Measurements from ENCODE around the gene MAPK8IP1. TPM values are rescaled to one million over a fixed set of nuclear protein-coding genes. Genes with fewer than 3 reads are reported as not detected.

Gene MAPK8IP1
- total RNA-seq, 1 experiment from 2014 or later, result 8.2 TPM

DNA sequence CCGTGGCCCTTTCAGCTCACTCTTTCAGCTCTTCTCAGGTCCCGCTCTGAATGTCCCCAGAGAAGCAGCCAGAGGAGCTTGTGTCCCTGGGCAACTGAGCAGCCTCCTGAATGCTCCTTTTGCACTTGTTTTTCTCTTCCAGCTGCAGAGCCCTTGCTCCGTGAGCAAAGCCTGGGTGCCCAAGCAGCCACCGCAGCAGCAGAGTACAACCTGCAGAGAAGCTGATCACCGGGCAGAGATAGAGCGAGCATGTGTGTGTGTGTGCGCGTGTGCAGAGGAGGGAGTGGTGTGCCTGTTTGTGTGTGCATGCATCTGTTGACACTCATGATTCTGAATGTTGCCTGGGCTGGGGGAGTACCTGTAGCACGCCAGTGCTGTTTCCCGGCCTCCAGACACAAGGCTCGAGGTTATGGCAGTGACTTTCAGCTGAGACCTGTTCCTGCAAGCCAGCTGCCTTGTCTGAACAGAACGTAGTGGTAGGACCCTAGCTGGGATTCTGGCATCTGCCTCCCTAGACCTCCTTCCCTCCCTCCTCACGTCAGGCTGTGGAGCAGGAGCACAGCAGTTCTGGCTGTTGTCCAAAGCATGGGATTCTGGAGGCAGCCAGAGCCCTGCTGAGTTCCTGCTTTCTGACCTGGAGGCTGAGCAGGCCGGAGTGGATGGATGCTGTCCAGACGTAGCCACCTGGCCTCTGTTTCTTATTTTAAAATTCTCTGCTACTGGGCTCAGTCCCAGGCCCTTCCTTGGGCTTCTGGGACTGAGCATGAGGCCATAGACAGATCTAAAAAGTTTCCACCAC lies 4.5 kb upstream of the MAPK8IP1 start:
- no peaks in the 10 kb centered on the region for H3K9me3 ChIP-seq
- H3K36me3 Mint-ChIP-seq (ENCODE audit: insufficient read depth, unreplicated experiment), result peaks cover 10% of the 10 kb centered on the region
- CTCF ChIA-PET, result no interaction called here
- H3K4me1 Mint-ChIP-seq (ENCODE audit: low read depth, unreplicated experiment), result no peaks in the 10 kb centered on the region
- H3K4me3 ChIP-seq (ENCODE audit: low read depth, low read length), result no peak overlapping the region
- H3K4me3 Mint-ChIP-seq (ENCODE audit: unreplicated experiment), result no peak overlapping the region
- POLR2A ChIA-PET, result interaction anchor here (0.6 to 1.1 kb wide), 2 partner anchors 56 to 82 kb away, joined by 3 read pairs; no protein-coding TSS in a partner anchor
- no TSS peak for BruUV-seq (replicated peaks)
- no peak for DNase-seq
- intact Hi-C loops (cut with micrococcal nuclease; ENCODE audit: unreplicated experiment), result no loop called here
- TF ChIP-seq, protein P1, sequence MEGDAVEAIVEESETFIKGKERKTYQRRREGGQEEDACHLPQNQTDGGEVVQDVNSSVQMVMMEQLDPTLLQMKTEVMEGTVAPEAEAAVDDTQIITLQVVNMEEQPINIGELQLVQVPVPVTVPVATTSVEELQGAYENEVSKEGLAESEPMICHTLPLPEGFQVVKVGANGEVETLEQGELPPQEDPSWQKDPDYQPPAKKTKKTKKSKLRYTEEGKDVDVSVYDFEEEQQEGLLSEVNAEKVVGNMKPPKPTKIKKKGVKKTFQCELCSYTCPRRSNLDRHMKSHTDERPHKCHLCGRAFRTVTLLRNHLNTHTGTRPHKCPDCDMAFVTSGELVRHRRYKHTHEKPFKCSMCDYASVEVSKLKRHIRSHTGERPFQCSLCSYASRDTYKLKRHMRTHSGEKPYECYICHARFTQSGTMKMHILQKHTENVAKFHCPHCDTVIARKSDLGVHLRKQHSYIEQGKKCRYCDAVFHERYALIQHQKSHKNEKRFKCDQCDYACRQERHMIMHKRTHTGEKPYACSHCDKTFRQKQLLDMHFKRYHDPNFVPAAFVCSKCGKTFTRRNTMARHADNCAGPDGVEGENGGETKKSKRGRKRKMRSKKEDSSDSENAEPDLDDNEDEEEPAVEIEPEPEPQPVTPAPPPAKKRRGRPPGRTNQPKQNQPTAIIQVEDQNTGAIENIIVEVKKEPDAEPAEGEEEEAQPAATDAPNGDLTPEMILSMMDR (IDR thresholded peaks at IDR 0.05; ENCODE audit: insufficient read depth in 1 of 2, low read depth in 1 of 2, low read length in 1 of 2, severe bottlenecking in 1 of 2, unreplicated experiment in 1 of 2), result no peak
- no peak overlapping the region for H3K27ac Mint-ChIP-seq (ENCODE audit: unreplicated experiment)
- H3K9me3 Mint-ChIP-seq (ENCODE audit: unreplicated experiment), result no peaks in the 10 kb centered on the region
- H3K36me3 ChIP-seq (ENCODE audit: control insufficient read depth, insufficient read depth, low read length), result peaks cover 3% of the 10 kb centered on the region
- peaks cover 11% of the 10 kb centered on the region; the same call in 1 of the 2 replicates for H3K4me1 ChIP-seq
- no peaks in the 10 kb centered on the region for H3K27me3 Mint-ChIP-seq (ENCODE audit: insufficient read depth, unreplicated experiment)
- no peaks in the 10 kb centered on the region for H3K27me3 ChIP-seq (replicated peaks; ENCODE audit: control insufficient read depth, insufficient read depth, low read length)

GRCh38 chr11:45881708-45882368 lies 3.6 kb upstream of the MAPK8IP1 start:
- H3K4me1 ChIP-seq, result peaks cover 12% of the 10 kb centered on the region; the same call in 1 of the 2 replicates
- Mint-ChIP-seq H3K4me3 (ENCODE audit: unreplicated experiment) (no peak overlapping the region), H3K4me1 (ENCODE audit: low read depth, unreplicated experiment) (no peaks in the 10 kb centered on the region), H3K36me3 (ENCODE audit: insufficient read depth, unreplicated experiment) (peaks cover 10% of the 10 kb centered on the region), H3K27ac (ENCODE audit: unreplicated experiment) (no peak overlapping the region), H3K27me3 (ENCODE audit: insufficient read depth, unreplicated experiment) (no peaks in the 10 kb centered on the region), H3K9me3 (ENCODE audit: unreplicated experiment) (no peaks in the 10 kb centered on the region)
- peaks cover 3% of the 10 kb centered on the region for H3K36me3 ChIP-seq (ENCODE audit: control insufficient read depth, insufficient read depth, low read length)
- no peaks in the 10 kb centered on the region for H3K27me3 ChIP-seq (replicated peaks; ENCODE audit: control insufficient read depth, insufficient read depth, low read length)
- intact Hi-C loops (cut with micrococcal nuclease; ENCODE audit: unreplicated experiment), result no loop called here
- BruUV-seq (replicated peaks), result no TSS peak
- no peak for DNase-seq
- TF ChIP-seq, protein P1 (IDR thresholded peaks at IDR 0.05; ENCODE audit: insufficient read depth in 1 of 2, low read depth in 1 of 2, low read length in 1 of 2, severe bottlenecking in 1 of 2, unreplicated experiment in 1 of 2), result no peak
- ChIA-PET CTCF (interaction anchor here (0.6 kb wide), 1 partner anchor 147 kb away, joined by 3 read pairs; no protein-coding TSS in a partner anchor), POLR2A (interaction anchor here (0.6 kb wide), 1 partner anchor 55 kb away, joined by 3 read pairs; no protein-coding TSS in a partner anchor)
- H3K9me3 ChIP-seq, result no peaks in the 10 kb centered on the region
- H3K4me3 ChIP-seq (ENCODE audit: low read depth, low read length), result no peak overlapping the region

DNA sequence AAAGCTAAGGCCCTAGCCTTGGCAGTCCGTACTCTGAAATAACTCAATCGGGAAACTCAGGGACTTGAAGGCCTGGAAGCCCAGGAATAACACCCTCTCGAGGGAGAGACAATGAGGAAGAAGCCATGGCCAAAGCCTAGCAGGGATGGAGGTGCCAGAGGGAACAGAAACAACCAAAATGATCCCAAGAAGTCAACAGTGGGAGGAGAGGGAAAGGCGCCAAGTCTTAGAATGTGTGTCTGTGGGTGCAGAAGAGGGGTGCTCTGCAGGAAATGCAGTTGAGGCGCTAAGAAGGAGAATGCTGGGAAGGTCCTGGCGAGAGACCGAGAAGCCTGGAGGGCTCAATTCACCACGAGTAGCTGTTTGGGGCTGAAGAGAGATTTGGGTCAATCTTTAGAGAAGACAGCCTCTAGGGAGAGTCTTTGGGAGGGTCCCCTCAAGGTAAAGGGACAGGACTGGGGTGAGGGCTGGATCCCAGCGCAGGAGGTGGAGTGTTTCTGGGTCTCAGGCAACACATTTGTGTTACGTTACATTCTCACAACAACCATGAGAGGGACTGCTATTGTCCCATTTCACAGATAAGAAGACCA lies 760 bp upstream of the MAPK8IP1 start:
- Histone ChIP-seq H3K4me3 (ENCODE audit: low read depth, low read length) (no peak overlapping the region; the same call in 1 of the 2 replicates), H3K36me3 (ENCODE audit: control insufficient read depth, insufficient read depth, low read length) (no peaks in the 10 kb centered on the region), H3K27me3 (replicated peaks; ENCODE audit: control insufficient read depth, insufficient read depth, low read length) (no peaks in the 10 kb centered on the region), H3K9me3 (no peaks in the 10 kb centered on the region), H3K4me1 (peaks cover 8% of the 10 kb centered on the region; the same call in 1 of the 2 replicates)
- no peak for DNase-seq
- no peaks in the 10 kb centered on the region for H3K4me1 Mint-ChIP-seq (ENCODE audit: low read depth, unreplicated experiment)
- POLR2A ChIA-PET, result interaction anchor here (0.5 kb wide), 1 partner anchor 152 kb away, joined by 3 read pairs; no protein-coding TSS in a partner anchor
- no peaks in the 10 kb centered on the region for H3K9me3 Mint-ChIP-seq (ENCODE audit: unreplicated experiment)
- peak overlapping the region; percentile 43 for H3K27ac Mint-ChIP-seq (ENCODE audit: unreplicated experiment)
- intact Hi-C loops (cut with micrococcal nuclease; ENCODE audit: unreplicated experiment), result loop anchor here (1.0 kb wide), 2 partner anchors 15 to 37 kb away; partner anchors contain the start of gene CRY2
- TF ChIP-seq, protein P1 (IDR thresholded peaks at IDR 0.05; ENCODE audit: insufficient read depth in 1 of 2, low read depth in 1 of 2, low read length in 1 of 2, severe bottlenecking in 1 of 2, unreplicated experiment in 1 of 2), result no peak
- no peaks in the 10 kb centered on the region for H3K27me3 Mint-ChIP-seq (ENCODE audit: insufficient read depth, unreplicated experiment)
- H3K4me3 Mint-ChIP-seq (ENCODE audit: unreplicated experiment), result peak overlapping the region; percentile 63
- no TSS peak for BruUV-seq (replicated peaks)
- H3K36me3 Mint-ChIP-seq (ENCODE audit: insufficient read depth, unreplicated experiment), result peaks cover 10% of the 10 kb centered on the region
- CTCF ChIA-PET, result no interaction called here
